Urothelium cell line (cell line): ENCODE measurements around the gene CCT6B.

Source experiments
- DNase-seq: peaks from one replicate; pipeline ENCODE4 v3.0.0; 2011; ENCODE audit warnings: low spot score, mixed read lengths
- FAIRE-seq: peaks from 2 replicates; lab custom pipeline; 2011; peaks lifted over from hg19 to GRCh38; lab: Jason Lieb, UNC

The CCT6B gene

GRCh38 chr17:34892461-34893249, 68.6 kb downstream of the CCT6B start:
- FAIRE-seq (no peak), DNase-seq (no peak)

GRCh38 chr17:34886831-34887230, 74.4 kb downstream of the CCT6B start:
- FAIRE-seq, result no peak
- DNase-seq, result no peak

- FAIRE-seq (no peak), DNase-seq (no peak)
Measured at GRCh38 chr17:34885076-34885475, 76.2 kb downstream of the CCT6B start.

DNA sequence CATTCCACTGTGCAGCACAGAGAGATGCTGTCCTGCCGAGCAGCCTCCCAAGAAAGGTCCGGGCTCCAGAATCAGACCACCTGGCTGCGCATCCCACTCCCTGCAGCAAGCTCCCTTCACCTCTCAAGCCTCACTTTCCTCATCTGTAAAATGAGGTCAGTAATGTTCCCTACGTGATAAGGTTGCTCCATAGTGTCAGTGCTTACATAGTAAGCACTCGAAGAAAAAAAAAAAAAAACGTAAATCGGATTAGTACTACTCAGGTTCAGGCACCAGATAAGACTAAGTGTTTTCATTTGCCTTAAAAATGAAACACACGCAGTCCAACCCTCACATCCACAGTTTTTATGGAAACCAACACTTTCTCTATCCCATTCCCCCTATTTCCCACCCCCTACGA, 76.7 kb downstream of the CCT6B start:
- FAIRE-seq, result no peak
- no peak for DNase-seq

GRCh38 chr17:34883106-34884000, 77.9 kb downstream of the CCT6B start:
- FAIRE-seq (no peak), DNase-seq (no peak)

GRCh38 chr17:34879146-34879545, 82.1 kb downstream of the CCT6B start:
- no peak for DNase-seq
- FAIRE-seq, result no peak
